IMR-90 (cell line): ENCODE measurements around the gene ZNF765.

Experiments
- CEBPB ChIP-seq: IDR thresholded peaks from 2 replicates; pipeline ENCODE4 v1.6.1; 2012; ENCODE audit warnings: low read depth, low read length, improper control_type of control experiment
- CTCF ChIP-seq: conservative IDR thresholded peaks from 2 replicates; pipeline ENCODE4 v1.5.1; 2012; ENCODE audit warnings: mild to moderate bottlenecking, low read depth, low read length, improper control_type of control experiment
- FOS ChIP-seq: fragments of 150-350 bp; IDR thresholded peaks from 2 replicates; pipeline ENCODE4 v1.6.1; 2016; ENCODE audit warnings: low read depth, low read length
- MXI1 ChIP-seq: IDR thresholded peaks from 2 replicates; pipeline ENCODE4 v1.6.1; 2012; ENCODE audit warnings: low read depth, mild to moderate bottlenecking, low read length, moderate library complexity, borderline replicate concordance
- POLR2A ChIP-seq: IDR thresholded peaks from 2 replicates; pipeline ENCODE4 v1.6.1; 2012; ENCODE audit warnings: mild to moderate bottlenecking, low read depth, low read length
- RCOR1 ChIP-seq: IDR thresholded peaks from 2 replicates; pipeline ENCODE4 v1.6.1; 2012; ENCODE audit warnings: mild to moderate bottlenecking, low read length, improper control_type of control experiment; ENCODE audit not compliant: insufficient replicate concordance
- RFX5 ChIP-seq: IDR thresholded peaks from 2 replicates; pipeline ENCODE4 v1.8.0; 2012; ENCODE audit warnings: low read depth, mild to moderate bottlenecking, low read length, moderate library complexity
- USF2 ChIP-seq: fragments of 150-350 bp; IDR thresholded peaks from 2 replicates; pipeline ENCODE4 v1.6.1; 2017; ENCODE audit warnings: mild to moderate bottlenecking, antibody characterized with exemption, low read length, low read depth

GRCh38 chr19:53396525-53396868 lies 1.5 kb downstream of the ZNF765 start:
- TF ChIP-seq CTCF, result no peak
- TF ChIP-seq POLR2A, result no peak
- no peak for TF ChIP-seq USF2
- TF ChIP-seq RFX5, result no peak
- no peak for TF ChIP-seq MXI1
- no peak for TF ChIP-seq FOS
- no peak for TF ChIP-seq CEBPB
- no peak for TF ChIP-seq RCOR1
